ENCODE results near the gene ITPKC. TPM values are rescaled to one million over a fixed set of nuclear protein-coding genes. Genes with fewer than 3 reads are reported as not detected.

Gene ITPKC
- polyA plus RNA-seq, 1 donor, result 28.4 TPM

DNA sequence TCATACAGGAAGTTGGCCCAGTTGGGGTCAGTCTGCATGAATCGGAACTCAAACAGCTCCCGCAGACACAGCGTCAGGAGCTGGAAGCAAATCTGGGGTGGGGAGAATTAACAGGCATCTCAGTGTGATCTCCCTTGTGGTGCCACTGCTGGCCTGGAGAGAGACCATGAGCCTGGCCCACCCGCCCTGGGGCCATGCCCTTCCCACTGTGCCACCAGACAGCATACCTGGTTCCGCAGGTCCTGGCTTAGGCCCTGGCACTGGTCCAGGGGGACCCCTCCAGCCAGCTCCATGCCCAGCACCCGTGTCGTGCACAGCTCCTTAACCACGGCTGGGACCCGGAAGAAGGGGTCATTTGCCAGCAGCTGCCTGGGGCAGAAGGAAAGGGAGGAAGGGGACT lies 16.8 kb upstream of the ITPKC start:
- peaks cover 74% of the 10 kb centered on the region for H3K36me3 ChIP-seq (ENCODE audit: control insufficient read depth, insufficient read depth, low read length)
- WGBS (ENCODE audit: insufficient coverage, low lambda C conversion rate), result no CpG with 5 or more reads among the region's 9 CpGs

GRCh38 chr19:40701758-40702157 lies 15.2 kb upstream of the ITPKC start:
- Histone ChIP-seq H3K36me3 (ENCODE audit: control insufficient read depth, insufficient read depth, low read length) (peaks cover 78% of the 10 kb centered on the region), H3K4me1 (ENCODE audit: control insufficient read depth, insufficient read depth, low read length) (peaks cover 2% of the 10 kb centered on the region), H3K9me3 (ENCODE audit: control insufficient read depth, low read depth, low read length) (no peaks in the 10 kb centered on the region), H3K4me3 (ENCODE audit: low read length) (no peak overlapping the region), H3K27me3 (ENCODE audit: control insufficient read depth, insufficient read depth, low read length) (no peaks in the 10 kb centered on the region), H3K27ac (ENCODE audit: low read length) (no peak overlapping the region)
- no peak for DNase-seq
- no CpG with 5 or more reads among the region's 6 CpGs for WGBS (ENCODE audit: insufficient coverage, low lambda C conversion rate)

More for the DNA sequence above, 16.8 kb upstream of the ITPKC start:
- no peak for DNase-seq
- H3K27ac ChIP-seq (ENCODE audit: low read length), result no peak overlapping the region
- H3K4me3 ChIP-seq (ENCODE audit: low read length), result no peak overlapping the region
- no peaks in the 10 kb centered on the region for H3K9me3 ChIP-seq (ENCODE audit: control insufficient read depth, low read depth, low read length)
- no peaks in the 10 kb centered on the region for H3K27me3 ChIP-seq (ENCODE audit: control insufficient read depth, insufficient read depth, low read length)
- H3K4me1 ChIP-seq (ENCODE audit: control insufficient read depth, insufficient read depth, low read length), result peaks cover 2% of the 10 kb centered on the region

DNA sequence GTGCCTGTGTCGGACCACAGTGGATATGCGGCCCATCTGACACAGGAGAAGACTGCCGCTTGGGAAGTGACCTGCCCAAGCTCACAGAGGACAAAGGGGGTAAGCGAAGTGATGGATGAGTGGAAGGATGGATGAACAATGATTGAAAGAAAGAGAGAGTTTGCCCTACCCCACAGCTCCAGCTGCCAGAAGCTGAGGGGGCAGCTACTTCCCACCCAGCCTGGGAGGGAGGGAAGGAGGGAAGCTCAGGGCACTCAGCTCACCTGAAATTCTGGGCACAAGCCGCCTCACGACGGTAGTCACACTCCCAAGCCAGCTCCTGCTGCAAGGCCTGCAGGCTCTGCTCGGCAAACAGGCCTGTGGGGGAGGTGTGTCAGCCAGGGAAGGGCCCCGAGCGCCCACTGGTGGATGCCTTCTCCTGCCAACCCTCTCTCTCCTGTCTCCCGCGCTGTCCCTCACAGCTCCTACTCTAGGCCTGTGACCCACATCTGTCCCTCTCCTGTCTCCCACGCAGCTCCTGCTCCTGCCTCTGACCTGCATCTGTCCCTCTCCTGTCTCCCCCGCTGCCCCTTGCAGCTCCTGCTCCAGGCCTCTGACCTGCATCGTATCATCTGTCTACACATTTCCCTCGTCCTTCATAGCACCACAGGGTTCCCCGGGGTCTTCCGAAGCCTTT lies 14.4 kb upstream of the ITPKC start:
- H3K36me3 ChIP-seq (ENCODE audit: control insufficient read depth, insufficient read depth, low read length), result peaks cover 76% of the 10 kb centered on the region
- peak in 1 of 2 donors; percentile 40 for DNase-seq
- no peaks in the 10 kb centered on the region for H3K9me3 ChIP-seq (ENCODE audit: control insufficient read depth, low read depth, low read length)
- peaks cover 2% of the 10 kb centered on the region for H3K4me1 ChIP-seq (ENCODE audit: control insufficient read depth, insufficient read depth, low read length)
- H3K27me3 ChIP-seq (ENCODE audit: control insufficient read depth, insufficient read depth, low read length), result no peaks in the 10 kb centered on the region
- H3K27ac ChIP-seq (ENCODE audit: low read length), result no peak overlapping the region
- no peak overlapping the region for H3K4me3 ChIP-seq (ENCODE audit: low read length)
- 68% methylated on average over 5 of the region's 18 CpGs for WGBS (ENCODE audit: insufficient coverage, low lambda C conversion rate)

DNA sequence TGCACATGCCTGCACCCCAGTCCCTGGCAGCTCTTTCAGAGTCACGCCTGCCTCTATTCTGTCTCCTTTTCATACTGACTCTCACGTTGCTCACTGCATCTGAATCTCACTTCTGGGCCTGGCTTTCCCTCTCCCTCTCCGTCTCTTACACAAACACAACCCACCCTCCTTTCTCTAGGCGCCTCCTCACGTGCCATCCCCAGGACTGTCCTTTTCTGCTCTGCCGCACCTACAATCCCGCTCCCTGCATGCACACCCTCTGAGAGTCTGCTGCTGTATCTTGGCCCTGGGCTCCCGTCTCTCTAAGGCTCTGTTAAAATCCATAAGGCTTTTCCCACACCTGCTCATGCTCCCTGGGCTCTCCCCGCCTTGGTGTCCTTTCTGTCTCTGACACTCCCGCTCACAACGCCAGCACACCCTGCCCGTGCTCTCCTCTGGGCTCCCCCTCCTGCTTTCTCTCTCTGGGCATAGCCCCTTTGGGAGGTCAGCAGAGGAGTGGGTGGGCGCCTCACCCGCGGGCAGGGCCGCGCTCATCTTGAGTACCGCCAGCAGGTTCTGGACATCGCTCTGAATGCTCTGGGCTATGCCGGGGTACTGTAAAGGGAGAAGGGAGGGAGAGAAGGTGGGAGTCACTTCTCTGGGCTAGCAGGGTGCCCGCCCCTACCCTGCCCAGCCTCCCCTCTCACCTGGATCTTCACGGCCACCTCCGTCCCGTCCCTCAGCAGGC lies 13.7 kb upstream of the ITPKC start:
- Histone ChIP-seq H3K36me3 (ENCODE audit: control insufficient read depth, insufficient read depth, low read length) (peaks cover 81% of the 10 kb centered on the region), H3K27ac (ENCODE audit: low read length) (no peak overlapping the region)

DNA sequence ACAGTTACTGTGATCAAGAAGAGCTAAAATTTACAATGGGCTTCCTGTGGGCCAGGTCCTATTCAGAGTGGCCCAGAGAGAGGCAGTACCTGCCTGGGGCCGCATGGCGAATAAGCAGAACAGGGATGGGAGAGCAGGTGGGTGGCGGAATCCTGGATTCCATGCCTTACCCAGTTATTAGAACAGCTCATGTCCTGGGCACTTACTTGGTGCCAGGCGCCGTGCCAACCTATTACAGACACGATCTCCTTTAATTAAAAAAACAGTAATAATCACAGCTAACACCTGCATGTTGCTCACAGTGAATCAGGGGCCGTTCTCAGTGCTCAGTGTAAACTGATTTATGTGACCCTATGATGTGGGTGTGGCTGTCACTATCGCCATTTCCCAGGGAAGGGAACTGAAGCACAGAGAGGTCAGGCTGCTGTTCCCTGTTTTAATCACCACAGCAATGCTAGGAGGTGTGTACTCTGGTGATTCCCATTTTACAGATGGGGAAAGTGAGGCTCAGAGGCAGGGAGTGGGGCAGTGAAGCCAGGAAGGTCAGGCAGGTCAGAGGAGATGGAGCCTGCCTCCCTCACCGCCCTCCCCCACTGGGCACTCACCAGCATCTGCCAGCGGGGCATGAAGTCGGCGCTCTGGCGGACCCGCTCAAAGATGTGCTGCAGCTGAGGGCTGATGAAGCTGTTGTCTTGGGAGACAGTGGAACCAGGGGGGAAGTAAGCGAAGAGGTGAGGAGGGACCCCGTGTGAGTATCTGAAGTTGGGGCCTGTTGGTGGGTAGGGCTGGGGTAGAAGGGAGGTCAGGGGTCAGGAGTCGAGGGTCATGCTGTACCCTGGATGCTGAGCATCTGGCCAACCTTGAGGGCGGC lies 12.2 kb upstream of the ITPKC start:
- WGBS (ENCODE audit: insufficient coverage, low lambda C conversion rate), result 100% methylated on average over 3 of the region's 18 CpGs
- H3K4me1 ChIP-seq (ENCODE audit: control insufficient read depth, insufficient read depth, low read length), result peaks cover 2% of the 10 kb centered on the region
- DNase-seq, result no peak
- H3K4me3 ChIP-seq (ENCODE audit: low read length), result no peak overlapping the region
- no peaks in the 10 kb centered on the region for H3K27me3 ChIP-seq (ENCODE audit: control insufficient read depth, insufficient read depth, low read length)
- H3K36me3 ChIP-seq (ENCODE audit: control insufficient read depth, insufficient read depth, low read length), result peaks cover 84% of the 10 kb centered on the region
- H3K27ac ChIP-seq (ENCODE audit: low read length), result no peak overlapping the region
- H3K9me3 ChIP-seq (ENCODE audit: control insufficient read depth, low read depth, low read length), result no peaks in the 10 kb centered on the region

More for the DNA sequence above, 13.7 kb upstream of the ITPKC start:
- peaks cover 2% of the 10 kb centered on the region for H3K4me1 ChIP-seq (ENCODE audit: control insufficient read depth, insufficient read depth, low read length)
- WGBS (ENCODE audit: insufficient coverage, low lambda C conversion rate), result 100% methylated on average over 5 of the region's 24 CpGs
- H3K4me3 ChIP-seq (ENCODE audit: low read length), result no peak overlapping the region
- no peak for DNase-seq
- H3K27me3 ChIP-seq (ENCODE audit: control insufficient read depth, insufficient read depth, low read length), result no peaks in the 10 kb centered on the region
- H3K9me3 ChIP-seq (ENCODE audit: control insufficient read depth, low read depth, low read length), result no peaks in the 10 kb centered on the region

DNA sequence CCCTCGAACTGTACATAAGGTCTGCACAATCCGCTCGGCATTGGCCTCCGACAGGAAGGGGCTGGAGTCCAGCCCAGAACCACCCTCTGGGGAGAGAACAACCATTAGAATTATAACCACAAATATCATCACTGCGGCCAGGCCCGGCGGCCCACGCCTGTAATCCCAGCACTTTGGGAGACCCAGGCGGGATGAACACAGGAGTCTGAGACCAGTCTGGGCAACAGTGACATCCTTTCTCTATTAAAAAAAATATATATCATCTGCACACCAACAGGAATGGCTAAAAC lies 11.6 kb upstream of the ITPKC start:
- Histone ChIP-seq H3K27me3 (ENCODE audit: control insufficient read depth, insufficient read depth, low read length) (no peaks in the 10 kb centered on the region), H3K4me3 (ENCODE audit: low read length) (no peak overlapping the region), H3K36me3 (ENCODE audit: control insufficient read depth, insufficient read depth, low read length) (peaks cover 81% of the 10 kb centered on the region), H3K4me1 (ENCODE audit: control insufficient read depth, insufficient read depth, low read length) (peaks cover 2% of the 10 kb centered on the region), H3K27ac (ENCODE audit: low read length) (no peak overlapping the region), H3K9me3 (ENCODE audit: control insufficient read depth, low read depth, low read length) (no peaks in the 10 kb centered on the region)
- 90% methylated on average over 4 of the region's 9 CpGs for WGBS (ENCODE audit: insufficient coverage, low lambda C conversion rate)
- no peak for DNase-seq

GRCh38 chr19:40705950-40706619 lies 10.8 kb upstream of the ITPKC start:
- Histone ChIP-seq H3K27me3 (ENCODE audit: control insufficient read depth, insufficient read depth, low read length) (no peaks in the 10 kb centered on the region), H3K4me3 (ENCODE audit: low read length) (no peak overlapping the region), H3K4me1 (ENCODE audit: control insufficient read depth, insufficient read depth, low read length) (peaks cover 2% of the 10 kb centered on the region), H3K9me3 (ENCODE audit: control insufficient read depth, low read depth, low read length) (no peaks in the 10 kb centered on the region), H3K27ac (ENCODE audit: low read length) (no peak overlapping the region), H3K36me3 (ENCODE audit: control insufficient read depth, insufficient read depth, low read length) (peaks cover 78% of the 10 kb centered on the region)
- no peak for DNase-seq
- no CpG with 5 or more reads among the region's 7 CpGs for WGBS (ENCODE audit: insufficient coverage, low lambda C conversion rate)

- peaks cover 2% of the 10 kb centered on the region for H3K4me1 ChIP-seq (ENCODE audit: control insufficient read depth, insufficient read depth, low read length)
- whole genome bisulfite sequencing (ENCODE audit: insufficient coverage, low lambda C conversion rate), result 100% methylated on average over 1 of the region's 7 CpGs
- no peak overlapping the region for H3K27ac ChIP-seq (ENCODE audit: low read length)
- no peak for DNase-seq
- H3K9me3 ChIP-seq (ENCODE audit: control insufficient read depth, low read depth, low read length), result no peaks in the 10 kb centered on the region
- no peak overlapping the region for H3K4me3 ChIP-seq (ENCODE audit: low read length)
- peaks cover 72% of the 10 kb centered on the region for H3K36me3 ChIP-seq (ENCODE audit: control insufficient read depth, insufficient read depth, low read length)
- no peaks in the 10 kb centered on the region for H3K27me3 ChIP-seq (ENCODE audit: control insufficient read depth, insufficient read depth, low read length)
Observed at GRCh38 chr19:40707615-40708014, 9.3 kb upstream of the ITPKC start.

DNA sequence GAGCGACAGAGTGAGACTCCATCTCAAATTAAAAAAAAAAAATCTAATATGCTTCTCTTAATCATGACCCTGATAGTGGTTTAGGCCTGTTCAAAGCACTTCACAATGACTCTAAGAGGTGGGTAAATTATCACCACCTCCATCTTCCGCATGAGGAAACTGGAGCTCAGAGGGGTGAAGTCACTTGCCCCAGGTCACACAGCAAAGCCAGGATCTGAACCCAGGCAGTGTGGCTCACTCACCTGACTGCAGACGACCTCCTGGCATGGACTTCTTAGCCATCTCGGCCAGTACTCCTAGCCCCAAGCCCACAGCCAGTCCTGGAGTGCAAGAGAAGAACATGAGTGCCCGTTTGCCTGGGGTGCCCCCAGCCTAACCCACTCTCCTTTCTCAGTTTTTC lies 7.1 kb upstream of the ITPKC start:
- no peak for DNase-seq
- Histone ChIP-seq H3K36me3 (ENCODE audit: control insufficient read depth, insufficient read depth, low read length) (peaks cover 52% of the 10 kb centered on the region), H3K27ac (ENCODE audit: low read length) (no peak overlapping the region), H3K27me3 (ENCODE audit: control insufficient read depth, insufficient read depth, low read length) (no peaks in the 10 kb centered on the region), H3K4me3 (ENCODE audit: low read length) (no peak overlapping the region), H3K4me1 (ENCODE audit: control insufficient read depth, insufficient read depth, low read length) (peaks cover 5% of the 10 kb centered on the region), H3K9me3 (ENCODE audit: control insufficient read depth, low read depth, low read length) (no peaks in the 10 kb centered on the region)
- 100% methylated on average over 1 of the region's 5 CpGs for WGBS (ENCODE audit: insufficient coverage, low lambda C conversion rate)

DNA sequence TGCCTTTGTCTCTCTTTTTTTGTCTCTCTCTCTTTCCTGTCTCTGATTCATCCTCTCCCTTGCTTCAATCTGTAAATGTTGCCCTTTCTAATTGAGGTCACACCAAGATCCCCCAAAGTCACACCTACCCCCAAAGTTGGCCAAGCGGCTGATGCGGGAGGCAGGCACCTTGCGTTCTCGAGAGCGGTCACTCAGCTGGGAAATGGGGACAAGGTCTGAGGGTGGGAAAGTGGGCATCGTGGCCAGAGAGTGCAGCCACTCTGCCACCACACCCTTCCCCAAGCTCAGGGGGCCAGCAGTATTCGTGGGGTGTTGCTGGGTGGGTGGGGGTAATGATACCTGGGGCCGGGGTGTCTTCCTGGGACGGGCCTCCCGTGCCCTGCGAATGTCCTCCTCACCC lies 3.0 kb upstream of the ITPKC start:
- no peaks in the 10 kb centered on the region for H3K27me3 ChIP-seq (ENCODE audit: control insufficient read depth, insufficient read depth, low read length)
- H3K27ac ChIP-seq (ENCODE audit: low read length), result peak overlapping the region; percentile 100
- H3K9me3 ChIP-seq (ENCODE audit: control insufficient read depth, low read depth, low read length), result no peaks in the 10 kb centered on the region
- H3K36me3 ChIP-seq (ENCODE audit: control insufficient read depth, insufficient read depth, low read length), result peaks cover 25% of the 10 kb centered on the region
- no CpG with 5 or more reads among the region's 11 CpGs for WGBS (ENCODE audit: insufficient coverage, low lambda C conversion rate)
- H3K4me3 ChIP-seq (ENCODE audit: low read length), result no peak overlapping the region
- peaks cover 16% of the 10 kb centered on the region for H3K4me1 ChIP-seq (ENCODE audit: control insufficient read depth, insufficient read depth, low read length)
- no peak for DNase-seq
